ENCODE measurements around the gene IFNB1.

The IFNB1 gene

DNA sequence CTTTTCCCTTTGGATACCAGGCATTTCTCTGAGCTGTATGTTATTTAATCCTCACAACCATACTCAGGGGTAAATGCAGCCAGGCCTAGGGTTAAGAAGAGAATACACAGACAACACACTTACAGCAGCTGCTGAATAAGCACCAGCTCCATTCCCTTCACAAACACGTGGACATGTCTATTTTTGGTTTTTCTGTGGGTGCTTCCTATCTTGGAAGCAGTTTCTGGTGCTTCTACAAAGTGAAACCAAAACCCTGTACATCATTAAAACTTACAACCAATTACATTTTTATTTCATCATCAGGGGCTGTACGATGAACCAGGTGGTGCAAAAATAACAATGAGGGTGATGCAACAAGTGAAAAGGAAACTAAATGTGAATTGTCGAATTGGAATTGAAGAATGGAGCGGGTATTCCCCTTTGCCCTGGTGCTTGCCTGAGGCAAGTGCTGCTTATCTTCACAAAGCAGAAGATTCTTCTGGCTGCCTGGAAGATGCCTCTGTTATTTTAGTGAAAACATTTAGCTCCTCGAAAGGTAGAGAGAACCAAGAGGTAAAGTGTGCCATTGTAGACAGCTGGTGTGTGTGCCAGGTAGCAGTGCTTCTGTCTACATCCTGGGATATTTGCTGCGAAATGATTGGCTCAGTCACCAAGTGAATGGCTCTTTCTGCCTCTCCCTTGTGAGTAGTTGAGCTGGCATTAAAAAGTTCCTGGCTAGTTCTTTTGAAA lies 18.6 kb upstream of the IFNB1 start:
- H3K4me3 ChIP-seq (ENCODE audit: low read depth, low read length) = no peak overlapping the region
- H3K4me1 ChIP-seq (ENCODE audit: control insufficient read depth, insufficient read depth, low read length) = peaks cover 7% of the 10 kb centered on the region; the same call in 1 of the 2 replicates
- H3K27me3 ChIP-seq (ENCODE audit: control insufficient read depth, insufficient read depth, low read length) = no peaks in the 10 kb centered on the region
- H3K9ac ChIP-seq (ENCODE audit: low read length) = no peak overlapping the region
- no peak overlapping the region for H3K27ac ChIP-seq (ENCODE audit: low read depth, low read length)
- H3K9me3 ChIP-seq (ENCODE audit: control insufficient read depth, insufficient read depth, low read depth, low read length) = no peaks in the 10 kb centered on the region
- H3K36me3 ChIP-seq (ENCODE audit: control insufficient read depth, insufficient read depth, low read length) = no peaks in the 10 kb centered on the region

DNA sequence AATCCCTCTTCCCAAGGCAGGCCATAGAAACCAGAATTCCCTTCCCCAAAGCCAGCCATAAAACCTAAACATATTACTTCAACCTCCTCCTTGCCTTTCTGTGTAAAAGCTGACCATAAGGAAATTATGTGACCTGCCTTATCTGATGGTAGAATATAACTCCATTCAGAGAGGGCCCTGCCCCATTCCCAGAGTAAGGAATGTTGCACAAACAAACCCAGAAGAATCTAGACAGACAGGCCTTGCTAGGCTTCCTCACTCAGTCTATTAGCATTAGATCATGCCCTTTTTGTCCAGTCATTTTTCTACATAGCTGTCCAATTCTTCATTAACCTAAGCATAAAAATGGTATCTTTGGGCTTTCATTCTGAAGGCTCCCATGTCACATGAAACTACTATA lies 17.8 kb upstream of the IFNB1 start:
- no peaks in the 10 kb centered on the region for H3K27me3 ChIP-seq (ENCODE audit: control insufficient read depth, insufficient read depth, low read length)
- H3K4me1 ChIP-seq (ENCODE audit: control insufficient read depth, insufficient read depth, low read length) = peaks cover 7% of the 10 kb centered on the region; the same call in 1 of the 2 replicates
- H3K9ac ChIP-seq (ENCODE audit: low read length) = no peak overlapping the region
- no peak overlapping the region for H3K4me3 ChIP-seq (ENCODE audit: low read depth, low read length)
- H3K36me3 ChIP-seq (ENCODE audit: control insufficient read depth, insufficient read depth, low read length) = no peaks in the 10 kb centered on the region
- no peak overlapping the region for H3K27ac ChIP-seq (ENCODE audit: low read depth, low read length)
- no peaks in the 10 kb centered on the region for H3K9me3 ChIP-seq (ENCODE audit: control insufficient read depth, insufficient read depth, low read depth, low read length)

DNA sequence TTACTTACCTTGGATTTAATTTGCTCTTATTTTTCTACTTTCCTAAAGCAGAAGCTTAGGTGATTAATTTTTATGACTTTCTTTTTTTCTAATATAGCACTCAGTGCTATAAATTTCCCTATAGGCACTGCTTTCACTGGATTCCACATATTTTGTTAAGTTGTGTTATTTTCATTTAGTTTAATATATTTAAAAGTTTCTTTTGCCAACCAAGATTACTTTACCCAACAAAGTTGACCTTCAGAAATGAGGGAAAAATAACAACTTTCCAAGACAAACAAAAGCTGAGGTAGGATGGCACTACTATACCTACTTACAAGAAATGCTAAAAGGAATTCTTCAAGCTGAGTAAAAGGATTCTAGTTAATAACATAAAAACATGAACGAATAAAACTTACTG lies 8.8 kb upstream of the IFNB1 start:
- H3K4me3 ChIP-seq (ENCODE audit: low read depth, low read length) = no peak overlapping the region
- H3K36me3 ChIP-seq (ENCODE audit: control insufficient read depth, insufficient read depth, low read length) = no peaks in the 10 kb centered on the region
- H3K9ac ChIP-seq (ENCODE audit: low read length) = no peak overlapping the region
- H3K9me3 ChIP-seq (ENCODE audit: control insufficient read depth, insufficient read depth, low read depth, low read length) = peaks cover 8% of the 10 kb centered on the region; the same call in 1 of the 2 replicates
- no peak overlapping the region for H3K27ac ChIP-seq (ENCODE audit: low read depth, low read length)
- H3K27me3 ChIP-seq (ENCODE audit: control insufficient read depth, insufficient read depth, low read length) = no peaks in the 10 kb centered on the region
- no peaks in the 10 kb centered on the region for H3K4me1 ChIP-seq (ENCODE audit: control insufficient read depth, insufficient read depth, low read length)

DNA sequence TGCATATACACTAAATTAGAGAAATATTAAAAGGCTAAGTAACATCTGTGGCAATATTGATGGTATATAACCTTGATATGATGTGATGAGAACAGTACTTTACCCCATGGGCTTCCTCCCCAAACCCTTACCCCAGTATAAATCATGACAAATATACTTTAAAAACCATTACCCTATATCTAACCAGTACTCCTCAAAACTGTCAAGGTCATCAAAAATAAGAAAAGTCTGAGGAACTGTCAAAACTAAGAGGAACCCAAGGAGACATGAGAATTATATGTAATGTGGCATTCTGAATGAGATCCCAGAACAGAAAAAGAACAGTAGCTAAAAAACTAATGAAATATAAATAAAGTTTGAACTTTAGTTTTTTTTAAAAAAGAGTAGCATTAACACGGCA lies 7.3 kb upstream of the IFNB1 start:
- no peak overlapping the region for H3K9ac ChIP-seq (ENCODE audit: low read length)
- peaks cover 8% of the 10 kb centered on the region; the same call in 1 of the 2 replicates for H3K9me3 ChIP-seq (ENCODE audit: control insufficient read depth, insufficient read depth, low read depth, low read length)
- no peaks in the 10 kb centered on the region for H3K36me3 ChIP-seq (ENCODE audit: control insufficient read depth, insufficient read depth, low read length)
- H3K27me3 ChIP-seq (ENCODE audit: control insufficient read depth, insufficient read depth, low read length) = no peaks in the 10 kb centered on the region
- H3K4me1 ChIP-seq (ENCODE audit: control insufficient read depth, insufficient read depth, low read length) = no peaks in the 10 kb centered on the region
- no peak overlapping the region for H3K27ac ChIP-seq (ENCODE audit: low read depth, low read length)
- no peak overlapping the region for H3K4me3 ChIP-seq (ENCODE audit: low read depth, low read length)

DNA sequence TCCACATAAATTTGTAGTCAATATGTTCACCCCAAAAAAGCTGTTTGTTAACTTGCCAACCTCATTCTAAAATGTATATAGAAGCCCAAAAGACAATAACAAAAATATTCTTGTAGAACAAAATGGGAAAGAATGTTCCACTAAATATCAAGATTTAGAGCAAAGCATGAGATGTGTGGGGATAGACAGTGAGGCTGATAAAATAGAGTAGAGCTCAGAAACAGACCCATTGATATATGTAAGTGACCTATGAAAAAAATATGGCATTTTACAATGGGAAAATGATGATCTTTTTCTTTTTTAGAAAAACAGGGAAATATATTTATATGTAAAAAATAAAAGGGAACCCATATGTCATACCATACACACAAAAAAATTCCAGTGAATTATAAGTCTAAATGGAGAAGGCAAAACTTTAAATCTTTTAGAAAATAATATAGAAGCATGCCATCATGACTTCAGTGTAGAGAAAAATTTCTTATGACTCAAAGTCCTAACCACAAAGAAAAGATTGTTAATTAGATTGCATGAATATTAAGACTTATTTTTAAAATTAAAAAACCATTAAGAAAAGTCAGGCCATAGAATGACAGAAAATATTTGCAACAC lies 6.6 kb upstream of the IFNB1 start:
- H3K27me3 ChIP-seq (ENCODE audit: control insufficient read depth, insufficient read depth, low read length) = no peaks in the 10 kb centered on the region
- H3K4me1 ChIP-seq (ENCODE audit: control insufficient read depth, insufficient read depth, low read length) = no peaks in the 10 kb centered on the region
- no peak overlapping the region for H3K27ac ChIP-seq (ENCODE audit: low read depth, low read length)
- H3K4me3 ChIP-seq (ENCODE audit: low read depth, low read length) = no peak overlapping the region
- peaks cover 8% of the 10 kb centered on the region; the same call in 1 of the 2 replicates for H3K9me3 ChIP-seq (ENCODE audit: control insufficient read depth, insufficient read depth, low read depth, low read length)
- H3K9ac ChIP-seq (ENCODE audit: low read length) = no peak overlapping the region
- H3K36me3 ChIP-seq (ENCODE audit: control insufficient read depth, insufficient read depth, low read length) = no peaks in the 10 kb centered on the region

DNA sequence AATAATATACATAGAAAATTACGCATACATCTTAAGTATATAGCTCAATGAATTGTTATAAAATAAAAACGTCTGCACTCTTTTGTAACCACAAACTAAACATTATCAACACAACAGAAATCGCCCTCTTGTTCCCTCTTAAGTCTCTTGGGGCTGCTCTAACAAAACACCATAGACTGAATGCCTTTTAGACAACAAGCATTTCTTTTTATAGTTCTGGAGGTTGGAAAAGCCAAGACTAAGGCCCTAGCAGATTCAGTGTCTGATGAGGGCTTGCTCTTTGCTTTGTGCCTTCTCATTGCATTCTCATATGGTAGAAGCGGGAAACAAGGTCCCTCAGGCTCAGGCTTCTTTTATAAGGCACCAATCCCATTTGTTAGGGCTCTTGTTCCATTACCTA lies 4.9 kb upstream of the IFNB1 start:
- H3K4me3 ChIP-seq (ENCODE audit: low read depth, low read length) = no peak overlapping the region

DNA sequence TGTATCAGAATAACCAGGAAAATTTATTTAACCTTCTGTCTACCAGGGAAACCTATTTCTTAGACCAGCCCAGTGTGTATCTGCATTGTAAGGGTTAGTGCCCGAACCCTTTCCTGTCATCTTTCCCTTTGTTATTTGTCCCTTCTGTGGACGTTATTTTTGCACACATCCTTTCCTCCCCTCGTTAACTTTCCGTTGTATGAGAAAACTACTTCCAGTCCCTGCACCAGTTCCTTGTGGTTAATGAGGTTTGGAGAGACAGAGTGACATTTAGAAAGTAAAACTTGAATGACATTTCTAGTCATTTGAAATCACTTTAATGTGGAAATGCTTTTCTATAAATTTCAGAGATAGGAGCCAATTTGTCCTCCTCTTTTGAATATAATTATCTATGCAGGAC lies 4.3 kb upstream of the IFNB1 start:
- Histone ChIP-seq H3K27ac (ENCODE audit: low read depth, low read length) (no peak overlapping the region), H3K9me3 (ENCODE audit: control insufficient read depth, insufficient read depth, low read depth, low read length) (peaks cover 4% of the 10 kb centered on the region; the same call in 1 of the 2 replicates), H3K4me3 (ENCODE audit: low read depth, low read length) (no peak overlapping the region), H3K9ac (ENCODE audit: low read length) (no peak overlapping the region), H3K27me3 (ENCODE audit: control insufficient read depth, insufficient read depth, low read length) (no peaks in the 10 kb centered on the region), H3K4me1 (ENCODE audit: control insufficient read depth, insufficient read depth, low read length) (no peaks in the 10 kb centered on the region), H3K36me3 (ENCODE audit: control insufficient read depth, insufficient read depth, low read length) (no peaks in the 10 kb centered on the region)

More for the DNA sequence above, 4.9 kb upstream of the IFNB1 start:
- Histone ChIP-seq H3K27ac (ENCODE audit: low read depth, low read length) (no peak overlapping the region), H3K9me3 (ENCODE audit: control insufficient read depth, insufficient read depth, low read depth, low read length) (peaks cover 8% of the 10 kb centered on the region; the same call in 1 of the 2 replicates), H3K9ac (ENCODE audit: low read length) (no peak overlapping the region), H3K36me3 (ENCODE audit: control insufficient read depth, insufficient read depth, low read length) (no peaks in the 10 kb centered on the region), H3K4me1 (ENCODE audit: control insufficient read depth, insufficient read depth, low read length) (no peaks in the 10 kb centered on the region), H3K27me3 (ENCODE audit: control insufficient read depth, insufficient read depth, low read length) (no peaks in the 10 kb centered on the region)

DNA sequence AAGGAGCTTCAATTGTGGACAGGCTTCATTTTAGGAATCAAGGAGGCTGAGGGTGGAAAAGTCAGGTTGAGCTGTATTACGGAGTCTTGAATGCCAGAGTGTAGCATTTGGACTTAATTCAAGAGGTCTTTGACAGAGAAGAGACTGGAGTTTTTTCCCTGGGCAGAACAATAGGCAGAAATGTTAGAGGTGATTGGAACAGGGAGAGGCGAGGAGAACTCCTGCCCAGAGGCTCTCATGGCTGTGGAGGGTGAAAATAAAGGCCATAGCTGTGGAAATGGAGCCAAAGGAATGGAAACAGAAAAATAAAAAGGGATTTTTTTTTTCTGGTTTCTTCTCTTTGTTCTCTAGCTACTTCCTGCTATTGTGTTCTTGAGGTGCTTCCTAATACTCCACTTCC lies 3.7 kb upstream of the IFNB1 start:
- Histone ChIP-seq H3K27ac (ENCODE audit: low read depth, low read length) (no peak overlapping the region), H3K9ac (ENCODE audit: low read length) (no peak overlapping the region), H3K27me3 (ENCODE audit: control insufficient read depth, insufficient read depth, low read length) (no peaks in the 10 kb centered on the region), H3K4me1 (ENCODE audit: control insufficient read depth, insufficient read depth, low read length) (no peaks in the 10 kb centered on the region), H3K9me3 (ENCODE audit: control insufficient read depth, insufficient read depth, low read depth, low read length) (no peaks in the 10 kb centered on the region), H3K4me3 (ENCODE audit: low read depth, low read length) (no peak overlapping the region), H3K36me3 (ENCODE audit: control insufficient read depth, insufficient read depth, low read length) (no peaks in the 10 kb centered on the region)

DNA sequence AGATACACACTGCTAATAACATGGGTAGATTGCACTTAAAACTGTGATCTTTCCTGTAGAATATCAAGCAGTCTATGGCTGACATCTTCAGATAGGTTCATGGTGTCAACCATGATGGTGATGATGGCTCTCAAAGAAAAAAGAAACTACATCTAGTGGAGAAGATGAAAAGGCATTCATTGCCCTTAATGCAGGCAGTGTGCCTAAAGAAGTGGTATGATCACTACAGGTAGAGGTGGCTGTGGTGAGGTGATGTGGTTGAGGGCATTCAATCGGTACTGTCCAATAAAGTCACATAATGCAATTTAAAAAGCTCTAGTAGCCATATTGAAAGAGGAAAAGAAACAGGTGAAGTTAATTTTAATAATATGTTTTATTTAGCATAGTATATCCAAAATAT lies 3.1 kb upstream of the IFNB1 start:
- Histone ChIP-seq H3K4me1 (ENCODE audit: control insufficient read depth, insufficient read depth, low read length) (no peaks in the 10 kb centered on the region), H3K4me3 (ENCODE audit: low read depth, low read length) (no peak overlapping the region), H3K36me3 (ENCODE audit: control insufficient read depth, insufficient read depth, low read length) (no peaks in the 10 kb centered on the region), H3K27me3 (ENCODE audit: control insufficient read depth, insufficient read depth, low read length) (no peaks in the 10 kb centered on the region), H3K9ac (ENCODE audit: low read length) (no peak overlapping the region), H3K9me3 (ENCODE audit: control insufficient read depth, insufficient read depth, low read depth, low read length) (no peaks in the 10 kb centered on the region), H3K27ac (ENCODE audit: low read depth, low read length) (no peak overlapping the region)

DNA sequence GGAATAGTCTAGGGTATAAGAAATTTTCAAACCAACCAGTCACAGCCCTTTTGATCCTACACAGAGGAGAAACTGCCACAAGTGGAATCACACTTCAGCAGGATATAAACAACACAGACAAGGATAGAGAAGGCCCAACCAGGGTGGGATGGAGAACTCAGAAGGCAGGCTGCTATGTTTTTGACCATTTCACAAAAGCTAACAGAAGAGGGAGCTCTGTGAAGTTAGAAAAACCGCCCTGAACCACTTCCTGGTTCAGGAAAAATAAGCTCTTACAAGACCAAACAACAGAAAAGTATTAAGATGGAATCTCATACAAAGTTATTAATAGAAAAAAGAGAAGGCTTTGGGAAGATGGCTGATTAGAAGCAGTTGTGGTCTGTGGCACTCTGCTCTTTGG lies 960 bp upstream of the IFNB1 start:
- Histone ChIP-seq H3K27ac (ENCODE audit: low read depth, low read length) (no peak overlapping the region), H3K27me3 (ENCODE audit: control insufficient read depth, insufficient read depth, low read length) (no peaks in the 10 kb centered on the region), H3K4me3 (ENCODE audit: low read depth, low read length) (no peak overlapping the region), H3K4me1 (ENCODE audit: control insufficient read depth, insufficient read depth, low read length) (no peaks in the 10 kb centered on the region), H3K9me3 (ENCODE audit: control insufficient read depth, insufficient read depth, low read depth, low read length) (no peaks in the 10 kb centered on the region), H3K36me3 (ENCODE audit: control insufficient read depth, insufficient read depth, low read length) (no peaks in the 10 kb centered on the region), H3K9ac (ENCODE audit: low read length) (no peak overlapping the region)

DNA sequence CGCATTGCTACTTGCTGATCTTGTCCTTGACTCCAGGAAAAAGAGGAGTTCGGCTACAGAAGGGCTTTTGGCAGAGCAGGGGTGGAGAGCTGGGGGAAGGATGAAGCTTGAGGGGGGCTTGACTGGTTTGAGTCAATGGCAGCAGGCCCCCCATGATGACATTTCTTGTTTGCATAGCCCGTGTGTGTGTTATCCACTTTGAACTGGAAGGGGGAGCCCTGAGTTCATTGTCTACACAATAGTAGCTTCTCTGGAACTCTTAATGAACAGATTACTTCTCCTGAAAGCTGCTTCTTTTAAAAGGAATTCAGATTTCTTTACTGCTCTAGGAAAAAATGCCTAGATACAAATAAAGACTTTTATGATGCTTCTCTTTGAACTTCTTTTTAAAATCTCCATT lies 2.3 kb downstream of the IFNB1 start:
- Histone ChIP-seq H3K27ac (ENCODE audit: low read depth, low read length) (no peak overlapping the region), H3K27me3 (ENCODE audit: control insufficient read depth, insufficient read depth, low read length) (no peaks in the 10 kb centered on the region), H3K9me3 (ENCODE audit: control insufficient read depth, insufficient read depth, low read depth, low read length) (no peaks in the 10 kb centered on the region), H3K9ac (ENCODE audit: low read length) (no peak overlapping the region), H3K4me3 (ENCODE audit: low read depth, low read length) (no peak overlapping the region), H3K4me1 (ENCODE audit: control insufficient read depth, insufficient read depth, low read length) (peaks cover under 1% of the 10 kb centered on the region; the same call in 1 of the 2 replicates), H3K36me3 (ENCODE audit: control insufficient read depth, insufficient read depth, low read length) (no peaks in the 10 kb centered on the region)
